OCI-M2 (cell line): ENCODE results near the gene PLN.

Experiments
- DNase-seq: peaks from one replicate; lab custom pipeline; 2025; ENCODE audit not compliant: unreplicated experiment; lab: John Stamatoyannopoulos, UW

Gene PLN

DNA sequence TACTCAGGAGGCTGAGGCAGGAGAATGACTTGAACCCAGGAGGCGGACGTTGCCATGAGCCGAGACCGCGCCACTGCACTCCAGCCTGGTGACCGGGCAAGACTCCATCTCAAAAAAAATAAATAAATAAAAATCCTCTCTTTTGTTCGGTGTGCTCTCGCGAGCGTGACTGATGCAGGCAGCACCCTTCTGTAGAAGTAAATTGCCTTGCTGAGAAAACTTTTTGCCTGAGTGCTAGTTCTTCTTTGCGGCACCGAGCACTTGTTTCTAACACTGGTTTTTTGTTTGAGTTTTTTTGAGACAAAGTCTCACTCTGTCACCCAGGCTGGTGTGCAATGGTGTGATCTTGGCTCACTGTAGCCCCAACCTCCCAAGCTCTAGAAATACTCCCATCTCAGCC lies 30.5 kb downstream of the PLN start:
- DNase-seq = no peak

DNA sequence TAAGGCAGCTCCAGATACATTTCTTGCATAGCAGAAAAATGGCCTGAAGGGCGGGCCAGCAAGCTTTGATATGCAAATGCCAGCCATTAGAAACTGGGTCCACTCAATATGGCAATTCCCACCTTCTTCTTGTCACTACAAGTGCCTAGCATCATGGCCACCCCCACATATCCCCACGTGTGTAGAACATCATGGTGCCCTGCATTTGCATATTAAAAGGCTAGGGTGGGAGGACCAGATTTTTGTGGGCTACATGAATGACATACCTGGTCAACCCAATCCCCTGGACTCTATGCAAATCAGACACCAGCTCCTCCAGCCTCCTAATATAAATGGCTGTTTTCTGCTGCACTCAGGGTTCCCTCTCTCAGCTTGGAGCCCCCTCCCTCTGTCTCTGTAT lies 31.7 kb downstream of the PLN start:
- DNase-seq = no peak

DNA sequence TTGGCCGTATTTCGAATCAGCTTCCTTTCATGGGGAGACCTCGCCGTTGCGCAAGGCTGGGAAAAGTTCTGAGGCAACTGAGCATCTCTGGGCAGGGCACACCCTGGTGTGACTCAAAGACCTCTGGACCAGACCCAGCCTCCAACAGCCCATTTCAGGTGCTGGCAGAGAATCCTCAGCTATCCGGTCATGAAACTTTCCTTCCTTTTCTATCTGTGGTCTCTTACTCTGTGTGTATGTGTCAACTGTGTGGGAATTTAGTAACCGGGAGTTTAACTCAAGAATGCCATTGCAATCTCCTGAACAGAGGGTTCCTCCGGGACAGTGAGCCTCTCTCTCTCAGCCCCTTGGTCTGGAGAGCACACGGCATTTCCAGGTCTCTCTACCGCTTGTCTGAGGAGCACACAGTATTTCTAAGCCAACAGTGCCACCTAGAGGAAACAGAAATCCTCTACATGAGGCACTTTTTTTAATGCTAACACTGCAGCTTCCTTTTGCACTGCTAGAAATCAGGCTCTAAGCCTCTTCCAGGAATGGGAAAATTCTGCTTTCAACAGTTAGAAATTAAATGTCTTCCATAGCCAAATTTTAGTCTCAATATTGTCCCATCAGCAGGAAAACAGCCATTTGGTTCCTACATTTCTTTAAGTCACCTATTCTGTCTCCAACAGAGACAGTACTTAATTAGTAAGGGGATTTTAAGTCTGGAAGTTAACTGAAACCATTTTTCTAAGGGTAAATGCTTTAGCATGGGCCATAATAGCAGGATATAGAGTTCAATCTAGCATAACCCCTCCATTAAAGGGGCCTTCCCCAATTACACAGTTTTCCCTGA lies 32.7 kb downstream of the PLN start:
- DNase-seq = no peak

DNA sequence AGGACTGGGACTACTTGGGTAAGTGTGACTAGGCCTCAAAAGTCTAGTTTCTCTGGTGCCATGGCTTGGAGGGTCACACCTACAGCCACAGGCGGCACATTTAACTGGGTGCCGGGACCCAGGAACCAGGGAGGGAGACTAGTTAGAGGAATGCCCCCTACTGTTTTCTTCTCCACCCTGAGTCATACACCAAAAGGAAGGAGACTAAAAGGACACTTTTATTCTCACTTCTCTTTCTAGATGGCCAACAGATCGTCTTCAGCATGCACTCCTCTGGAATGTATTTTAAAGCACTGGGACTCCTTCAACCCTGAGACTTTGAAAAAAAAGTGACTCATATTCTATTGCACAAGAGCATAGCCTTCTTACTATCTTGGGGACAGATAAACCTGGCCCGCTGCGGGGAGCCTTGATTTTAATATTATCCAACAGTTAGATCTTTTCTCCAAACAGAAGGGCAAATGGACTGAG lies 33.4 kb downstream of the PLN start:
- no peak for DNase-seq

DNA sequence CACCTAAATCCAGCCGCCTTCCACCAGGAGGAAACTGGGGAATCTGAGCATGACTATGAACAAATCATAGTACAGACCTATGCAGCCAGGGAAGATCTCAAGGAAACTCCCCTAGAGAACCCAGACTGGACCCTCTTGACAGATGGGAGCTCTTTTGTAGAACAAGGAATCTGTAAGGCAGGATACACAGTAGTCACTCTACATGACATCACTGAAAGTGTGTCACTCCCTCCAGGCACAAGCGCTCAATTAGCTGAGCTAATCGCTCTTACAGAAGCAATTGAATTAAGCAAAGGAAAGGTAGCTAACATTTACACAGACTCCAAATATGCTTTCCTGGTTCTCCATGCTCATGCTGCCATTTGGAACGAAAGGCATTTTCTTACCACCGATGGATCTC lies 36.8 kb downstream of the PLN start:
- DNase-seq = no peak

DNA sequence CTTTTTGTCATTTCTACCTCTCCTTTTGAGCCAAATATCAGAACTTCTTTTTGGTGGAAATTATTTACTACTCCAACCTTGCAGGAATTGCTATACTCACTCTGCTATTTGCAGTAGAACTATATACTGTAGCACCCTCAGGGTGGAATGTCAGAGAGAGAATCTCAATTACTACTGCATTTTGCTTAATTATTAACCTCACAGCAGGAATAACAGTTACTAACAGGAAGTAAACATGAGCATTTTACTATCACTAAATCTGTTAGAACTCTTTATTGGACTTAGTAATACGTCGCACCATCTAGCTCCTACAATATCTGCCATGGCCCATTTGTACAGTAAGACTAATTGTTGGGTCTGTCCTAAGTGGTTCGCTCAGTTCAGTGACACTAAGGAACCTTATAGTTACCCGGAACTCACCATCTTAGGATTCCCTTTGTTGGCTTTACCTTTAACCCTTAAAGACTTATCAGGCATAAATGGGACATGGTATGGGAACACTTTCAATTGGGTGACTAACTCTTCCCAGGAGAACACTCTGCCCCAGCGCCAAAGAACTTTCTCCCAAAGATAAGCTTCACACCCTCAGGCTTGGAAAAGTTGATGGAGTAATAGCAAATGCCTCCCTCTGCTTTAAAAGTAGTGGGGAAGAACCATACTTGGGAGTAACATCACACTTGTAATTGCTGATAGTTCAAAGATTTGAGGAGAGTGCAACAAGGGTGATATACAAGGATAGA lies 38.8 kb downstream of the PLN start:
- no peak for DNase-seq

DNA sequence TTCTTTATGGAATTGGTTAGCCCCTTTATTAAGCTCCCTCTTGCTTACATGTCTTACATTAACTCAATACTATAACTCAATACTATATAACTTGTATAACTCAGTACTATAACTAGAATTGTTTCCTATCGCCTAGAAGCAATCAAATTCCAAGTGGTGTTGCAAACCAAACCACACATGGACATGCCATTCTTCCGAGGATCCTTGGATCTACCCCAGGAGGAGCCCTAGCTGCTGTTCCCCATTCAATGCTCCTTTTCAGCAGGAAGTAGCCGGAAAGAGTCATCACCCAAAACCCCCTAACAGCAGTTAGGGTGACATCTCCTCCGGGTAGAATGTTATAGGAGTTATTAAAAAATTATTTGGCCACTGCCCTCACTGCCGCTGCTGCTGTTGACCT lies 40.5 kb downstream of the PLN start:
- DNase-seq = no peak

DNA sequence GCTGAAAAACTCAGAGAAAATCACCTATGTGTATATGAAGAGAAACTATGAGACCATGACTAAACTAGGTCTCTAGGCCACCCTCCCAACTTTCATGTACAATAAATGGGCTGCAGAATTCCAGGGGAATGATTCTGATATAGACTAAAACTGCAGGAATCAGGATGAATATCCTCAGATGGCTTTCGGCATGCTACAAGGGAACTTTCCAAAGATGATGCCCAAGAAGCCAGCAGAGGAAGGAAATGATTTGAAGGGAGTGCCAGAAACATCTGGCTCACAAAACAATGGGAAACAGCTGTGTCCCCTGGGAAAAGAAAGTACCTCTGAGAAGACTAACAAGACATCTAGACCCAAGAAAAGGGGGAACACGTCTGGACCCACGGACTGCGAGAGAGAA lies 41.1 kb downstream of the PLN start:
- DNase-seq = no peak

DNA sequence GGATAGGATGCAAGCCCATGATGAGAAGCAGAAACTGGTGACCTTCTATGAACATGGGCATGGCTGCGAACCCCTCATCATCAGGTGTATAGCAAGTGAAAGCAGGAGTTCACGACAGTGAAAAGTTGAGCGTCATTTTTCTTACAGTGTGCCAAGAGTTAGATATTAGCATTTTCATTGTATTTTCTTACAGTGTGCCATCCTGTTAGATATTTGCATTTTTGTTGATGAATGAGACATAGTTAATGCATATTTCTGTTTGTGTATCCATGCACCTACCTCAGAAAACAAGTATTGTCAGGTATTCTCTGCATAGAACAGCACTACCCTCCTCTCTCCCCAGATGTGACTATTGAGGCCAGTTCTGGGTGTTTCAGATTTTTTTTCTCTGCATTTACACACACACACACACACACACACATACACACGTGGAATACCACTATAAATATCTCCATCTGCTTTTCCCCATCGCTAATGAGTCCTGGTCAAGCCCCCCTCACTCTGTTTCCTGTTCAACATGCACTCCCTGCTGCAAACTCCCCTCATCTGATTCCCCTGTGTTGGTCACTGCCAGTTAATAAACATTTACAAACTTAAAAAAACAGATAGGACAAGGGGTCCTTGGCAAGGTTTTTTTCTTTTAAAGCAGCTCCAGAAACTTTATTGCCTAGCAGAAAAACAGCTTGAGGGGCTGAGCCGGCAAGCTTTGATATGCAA lies 41.7 kb downstream of the PLN start:
- DNase-seq = no peak

DNA sequence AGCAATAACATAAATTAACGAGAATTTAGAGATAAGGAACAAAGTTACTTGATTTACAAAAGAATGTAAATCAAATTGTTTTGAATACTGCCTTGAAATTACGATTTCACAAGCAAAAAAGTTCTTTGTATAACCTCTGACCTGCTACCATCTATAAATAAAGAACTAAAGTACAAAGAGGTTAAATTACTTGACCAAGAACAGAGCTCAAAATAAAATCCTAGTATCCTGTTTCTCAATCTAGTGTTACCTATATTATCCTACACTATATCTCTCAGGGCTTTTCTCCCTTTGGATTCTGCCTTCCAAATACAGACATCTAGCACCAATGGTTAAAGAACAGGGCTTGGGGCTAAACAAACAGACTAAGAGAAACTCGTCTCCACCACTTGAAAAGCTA lies 43.8 kb downstream of the PLN start:
- no peak for DNase-seq

DNA sequence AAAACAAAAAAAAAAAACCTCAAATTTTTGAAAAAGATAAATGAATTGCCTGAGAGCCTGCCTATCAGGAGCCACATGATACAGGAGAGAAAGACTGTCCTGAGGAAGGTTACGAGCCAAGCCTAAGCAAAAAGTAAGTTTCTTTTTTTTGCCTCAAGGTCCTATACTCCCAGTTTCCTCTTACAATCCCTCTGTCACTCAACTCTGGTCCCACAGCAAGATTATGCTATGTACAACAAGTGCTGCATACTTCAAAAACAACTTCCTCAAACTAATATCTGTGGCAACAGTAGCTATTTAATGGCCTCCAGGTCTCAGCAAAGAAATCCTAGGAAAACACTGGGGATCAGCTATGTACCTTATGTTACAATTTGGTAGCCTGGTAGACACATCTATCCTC lies 46.8 kb downstream of the PLN start:
- DNase-seq = no peak

DNA sequence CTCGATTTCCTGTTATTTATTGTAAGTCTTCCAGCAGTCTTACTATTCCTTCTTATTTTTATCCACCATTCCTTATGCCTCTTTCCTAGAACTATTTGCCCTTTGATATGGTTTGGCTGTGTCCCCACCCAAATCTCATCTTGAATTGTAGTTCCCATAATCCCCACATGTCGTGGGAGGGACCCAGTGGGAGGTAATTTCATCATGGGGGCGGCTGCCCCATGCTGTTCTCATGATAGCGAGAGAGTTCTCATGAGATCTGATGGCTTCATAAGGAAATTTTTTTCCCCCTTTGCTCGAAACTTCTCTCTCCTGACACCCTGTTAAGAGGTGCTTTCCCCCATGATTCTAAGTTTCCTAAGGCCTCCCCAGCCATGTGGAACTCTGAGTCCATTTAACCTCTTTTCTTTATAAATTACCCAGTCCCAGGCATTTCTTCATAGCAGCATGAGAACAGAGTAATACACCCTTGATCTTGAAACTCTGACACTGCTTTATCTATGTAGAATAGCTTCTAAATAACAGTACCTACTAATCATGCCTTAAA lies 48.8 kb downstream of the PLN start:
- no peak for DNase-seq

DNA sequence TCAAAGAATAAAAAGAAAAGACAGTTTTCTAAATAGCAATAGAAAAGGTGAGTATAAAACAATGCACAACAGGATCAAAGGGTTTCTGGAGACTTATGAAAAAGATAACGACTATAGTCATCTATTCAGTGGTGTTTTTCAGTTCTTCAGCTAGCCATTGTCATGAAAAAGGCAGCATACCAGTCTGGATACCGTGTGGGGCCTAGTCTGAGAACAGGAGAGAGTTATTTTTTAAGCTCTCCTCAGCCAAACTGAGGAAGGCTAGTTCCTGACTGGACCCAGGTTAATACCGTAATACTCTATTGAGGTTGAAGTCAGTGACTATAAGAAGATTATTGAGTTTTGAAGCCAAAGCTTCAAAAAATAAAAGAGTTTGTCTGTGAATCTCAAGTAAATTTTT lies 49.5 kb downstream of the PLN start:
- no peak for DNase-seq

DNA sequence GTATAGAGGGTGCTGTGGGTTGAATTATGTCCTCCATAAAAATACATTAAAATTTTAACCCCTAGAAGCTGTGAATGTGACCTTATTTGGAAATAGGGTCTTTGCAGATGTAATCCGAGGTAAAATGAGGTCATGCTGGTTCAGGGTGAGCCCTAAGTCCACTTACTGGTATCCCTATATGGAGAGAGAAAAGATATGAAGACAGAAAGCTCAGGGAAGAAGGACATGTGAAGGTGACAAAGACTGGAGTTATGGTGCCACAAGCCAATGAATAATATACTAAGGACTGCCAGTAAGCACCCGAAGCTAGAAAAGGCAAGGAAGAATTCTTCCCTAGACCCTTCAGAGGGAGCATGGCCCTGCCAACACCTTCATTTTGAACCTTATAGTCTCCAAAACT lies 50.2 kb downstream of the PLN start:
- DNase-seq = no peak

DNA sequence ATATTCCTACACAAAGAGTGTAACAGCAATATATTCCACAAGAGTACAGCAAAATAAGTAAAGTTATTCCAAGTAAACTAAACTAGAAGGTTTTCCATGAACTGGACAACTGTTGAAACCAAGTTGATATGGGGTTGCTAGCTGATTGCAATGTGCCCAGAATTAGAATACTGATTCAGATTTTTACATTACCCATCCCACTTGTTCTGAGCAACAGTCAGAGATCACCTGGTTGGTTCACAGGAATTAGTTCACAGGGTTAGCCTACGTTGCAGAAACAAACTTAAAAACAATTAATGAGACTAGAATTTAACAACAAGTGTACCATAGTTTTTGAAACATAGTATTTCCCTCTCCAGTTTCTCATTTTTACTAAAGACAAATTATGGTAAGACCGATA lies 54.2 kb downstream of the PLN start:
- no peak for DNase-seq

DNA sequence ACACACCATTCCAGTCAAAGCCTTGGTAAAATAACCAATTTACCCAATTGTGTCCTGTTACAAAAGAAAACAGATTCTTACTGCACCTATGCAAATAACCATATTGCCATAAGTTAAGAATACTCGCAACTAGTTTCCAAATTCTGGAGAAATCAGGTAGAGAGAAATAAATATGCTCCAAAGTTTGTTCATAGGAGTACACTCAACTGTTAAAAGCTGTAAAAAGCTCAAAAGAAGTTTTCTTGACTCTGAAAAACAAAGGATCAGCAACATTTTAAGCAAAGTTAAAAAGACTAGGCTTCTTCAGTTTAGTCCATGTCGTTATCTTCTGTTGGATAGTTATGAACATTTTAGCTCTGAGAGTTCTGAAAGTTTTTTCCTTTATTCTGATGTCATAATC lies 55.3 kb downstream of the PLN start:
- DNase-seq = no peak

DNA sequence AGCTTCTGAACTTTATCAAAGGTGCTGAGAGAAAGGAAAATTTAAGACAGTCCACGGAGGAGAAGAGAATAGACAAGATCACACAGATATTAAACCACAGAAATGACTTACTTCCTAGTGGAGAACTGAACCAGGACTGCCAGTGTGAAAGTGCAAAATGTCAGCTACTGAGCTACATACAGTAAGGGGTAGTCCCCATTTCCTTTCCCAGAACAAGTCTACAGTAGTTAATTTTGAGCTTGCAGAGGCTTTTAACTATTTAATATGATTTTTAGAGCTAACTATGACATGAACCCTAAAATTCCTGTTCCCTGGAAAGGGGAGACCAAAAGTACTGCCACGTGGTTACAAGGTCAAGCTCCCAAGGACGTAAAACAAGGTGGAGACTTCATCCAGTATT lies 58.2 kb downstream of the PLN start:
- DNase-seq = no peak

DNA sequence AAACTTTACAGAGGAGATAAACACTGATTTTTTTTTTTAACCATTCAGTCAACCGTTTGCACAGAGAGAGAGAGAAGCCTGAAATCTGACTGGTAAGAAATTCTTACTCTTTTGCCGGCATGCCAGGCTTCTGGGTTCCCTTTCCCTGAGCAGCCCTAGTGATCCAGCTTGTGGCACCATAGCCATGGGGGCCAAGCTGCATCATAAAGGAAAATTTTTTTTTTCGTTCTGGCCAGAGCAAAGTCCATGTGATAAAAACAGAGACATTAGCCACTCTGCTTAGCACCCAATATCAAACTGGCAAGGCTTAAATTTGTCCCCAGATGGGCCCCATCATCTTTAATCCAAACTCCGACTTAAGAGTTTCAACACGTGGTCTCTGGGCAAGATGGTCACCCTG lies 58.8 kb downstream of the PLN start:
- no peak for DNase-seq
